ENCODE data around the gene KRTAP16-1.

DNA sequence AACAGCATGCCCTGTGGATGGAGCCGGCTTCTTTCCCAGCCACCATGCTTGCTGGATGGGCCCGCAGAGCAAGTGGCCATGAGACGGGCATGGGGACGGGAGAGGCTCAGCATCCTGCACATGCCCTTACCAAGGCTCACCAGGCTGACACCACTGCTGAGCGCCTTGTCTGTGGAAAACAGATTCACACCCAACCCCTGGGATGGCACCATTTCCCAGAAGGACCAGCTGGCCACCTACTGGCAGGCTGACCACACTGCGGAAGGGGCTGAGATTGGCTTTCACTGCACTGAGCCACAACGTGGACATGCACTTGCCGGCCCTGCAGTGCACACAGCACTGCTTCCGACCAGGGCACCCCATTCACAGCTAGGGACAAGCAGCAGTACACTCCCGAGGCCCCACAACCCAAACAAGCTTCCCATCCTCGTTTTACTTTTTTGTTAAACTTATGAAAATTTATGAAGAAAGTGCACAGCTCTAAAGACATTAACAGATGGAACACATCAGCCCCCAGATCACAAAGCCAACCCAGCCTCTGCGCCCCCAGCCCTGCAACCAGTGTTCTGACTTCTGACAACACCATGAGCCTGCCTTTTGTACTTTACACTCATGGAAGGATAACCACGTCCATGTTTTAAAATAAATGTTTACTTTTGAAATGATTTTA is 20.3 kb upstream of the KRTAP16-1 start:
- peak; percentile 36 for TF ChIP-seq CTCF (IDR thresholded peaks at IDR 0.05; ENCODE audit: insufficient read depth, low read length)
- TF ChIP-seq REST (IDR thresholded peaks at IDR 0.05; ENCODE audit: insufficient replicate concordance, low read depth) = no peak
- no peak for TF ChIP-seq POLR2AphosphoS5 (IDR thresholded peaks at IDR 0.05; ENCODE audit: low read depth)
- TF ChIP-seq GABPA (IDR thresholded peaks at IDR 0.05; ENCODE audit: low read depth) = no peak

Data from HL-60 (cell line).